PC-9 (cell line): ENCODE results near the gene SLC25A21. TPM values are rescaled to one million over a fixed set of nuclear protein-coding genes. Genes with fewer than 3 reads are reported as not detected.

Experiments used
- BruUV-seq: library from RNA; stranded (reverse); fragments of 400-500 nt; replicated peaks from 2 replicates; lab custom pipeline; 2021; lab: Mats Ljungman, UMichigan
- CTCF ChIA-PET: fragments of 300-600 bp; sonication (Branson Sonifier 250); formaldehyde crosslinking; loops from one replicate; lab custom pipeline; 2022; ENCODE audit warnings: antibody characterized with exemption; lab: Charles Lee
- POLR2A ChIA-PET: fragments of 300-600 bp; sonication (Branson Sonifier 250); formaldehyde crosslinking; loops from one replicate; lab custom pipeline; 2022; ENCODE audit warnings: antibody characterized with exemption; ENCODE audit not compliant: unreplicated experiment; lab: Charles Lee
- DNase-seq, 2 experiments: peaks; one replicate each; pipeline versions ENCODE4 v3.0.0 to v3.0.0-alpha.2; 2015 to 2022; ENCODE audit warnings: mixed read lengths in 1 of 2
- H2AFZ ChIP-seq: fragments of 200-600 bp; sonication (generic); 2 replicates; pipeline ENCODE4 v1.8.1; 2017; ENCODE audit warnings: antibody characterized with exemption
- H3F3A ChIP-seq: fragments of 200-600 bp; sonication (generic); 2 replicates; pipeline ENCODE4 v1.8.1; 2017; ENCODE audit warnings: antibody characterized with exemption, mild to moderate bottlenecking, low read depth; ENCODE audit not compliant: insufficient read depth
- H3K27ac ChIP-seq: fragments of 200-600 bp; sonication (generic); 2 replicates; pipeline ENCODE4 v1.6.1; 2016; ENCODE audit warnings: mixed run types
- H3K27me3 ChIP-seq: fragments of 200-600 bp; sonication (generic); 2 replicates; pipeline ENCODE4 v1.6.1; 2016; ENCODE audit warnings: low read depth, mixed run types; ENCODE audit not compliant: insufficient read depth
- H3K36me3 ChIP-seq: fragments of 200-600 bp; sonication (generic); 2 replicates; pipeline ENCODE4 v1.6.1; 2016; ENCODE audit warnings: low read depth, mixed run types
- H3K4me1 ChIP-seq: fragments of 200-600 bp; sonication (generic); replicated peaks from 2 replicates; pipeline ENCODE4 v1.6.1; 2016; ENCODE audit warnings: mixed run types; ENCODE audit not compliant: insufficient read depth
- H3K4me2 ChIP-seq: fragments of 200-600 bp; sonication (generic); 2 replicates; pipeline ENCODE4 v1.6.1; 2017; ENCODE audit warnings: mixed run types
- H3K4me3 ChIP-seq: fragments of 200-600 bp; sonication (generic); 2 replicates; pipeline ENCODE4 v1.6.1; 2016; ENCODE audit warnings: mixed run types
- H3K79me2 ChIP-seq: fragments of 200-600 bp; sonication (generic); 2 replicates; pipeline ENCODE4 v1.6.1; 2017; ENCODE audit warnings: low read depth, mixed run types
- H3K9me2 ChIP-seq: fragments of 200-600 bp; sonication (generic); 2 replicates; pipeline ENCODE4 v1.8.1; 2017; ENCODE audit warnings: mild to moderate bottlenecking; ENCODE audit not compliant: insufficient read depth
- H3K9me3 ChIP-seq: fragments of 200-600 bp; sonication (generic); 2 replicates; pipeline ENCODE4 v1.8.1; 2016; ENCODE audit warnings: low read depth; ENCODE audit not compliant: insufficient read depth
- H4K20me1 ChIP-seq: fragments of 200-600 bp; sonication (generic); 2 replicates; pipeline ENCODE4 v1.8.1; 2017; ENCODE audit not compliant: insufficient read depth
- EZH2 ChIP-seq: fragments of 200-600 bp; sonication (generic); IDR thresholded peaks from 2 replicates; pipeline ENCODE4 v1.8.0; 2017; ENCODE audit warnings: antibody characterized with exemption, low read depth
- intact Hi-C: fragments of 100-400 bp; cut with micrococcal nuclease; formaldehyde crosslinking; loops from one replicate; pipeline ENCODE4 v1.10.0; 2022; ENCODE audit not compliant: unreplicated experiment
- total RNA-seq: library from RNA; stranded (reverse); gene quantifications from 2 replicates; pipeline ENCODE4 v1.2.3, GENCODE V29; 2021
- TF ChIP-seq, protein P1 (sequence below): fragments of 200-600 bp; sonication (generic); conservative IDR thresholded peaks from 2 replicates; pipeline ENCODE4 v1.6.1; 2017; ENCODE audit warnings: mixed run types, antibody characterized with exemption, mild to moderate bottlenecking, moderate library complexity

SLC25A21 gene
- total RNA-seq, 1 experiment from 2014 or later, result 3.2 TPM

DNA sequence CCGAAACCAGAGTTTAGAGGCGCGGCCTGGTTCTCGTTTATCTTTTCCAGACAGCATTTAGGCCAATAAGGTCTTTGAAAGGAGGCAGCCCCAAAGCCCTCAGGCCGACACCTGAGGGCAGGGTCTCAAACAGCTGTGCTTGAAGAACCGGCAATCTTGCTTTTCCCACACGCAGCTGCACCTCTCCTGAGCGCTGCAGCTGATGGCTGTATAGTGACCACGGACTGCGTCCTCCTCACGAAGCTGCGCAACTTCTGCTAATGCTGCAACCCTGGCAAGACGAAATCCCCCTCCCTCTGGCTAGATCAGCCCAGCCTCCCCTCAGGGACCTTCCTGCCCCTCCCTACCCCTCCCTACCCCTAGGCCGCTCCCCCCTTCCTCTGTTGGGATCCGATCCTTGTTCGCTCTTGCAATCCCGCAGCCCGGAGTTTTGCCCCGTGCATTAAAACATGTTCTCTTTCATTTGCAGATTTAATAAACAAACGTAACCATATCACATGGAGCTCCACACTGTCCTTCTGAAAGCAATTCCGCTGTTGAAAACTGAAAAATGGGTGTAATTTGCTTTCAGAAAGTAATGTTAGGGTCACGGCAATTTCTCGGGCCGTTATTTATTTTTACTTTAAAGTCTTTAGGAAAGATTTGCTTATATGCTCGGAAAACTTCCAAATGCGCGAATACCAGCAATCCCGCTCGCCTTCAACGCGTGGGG, 515.6 kb downstream of the SLC25A21 start:
- H3K79me2 ChIP-seq, result no peaks in the 10 kb centered on the region
- no peaks in the 10 kb centered on the region for H4K20me1 ChIP-seq
- intact Hi-C loops, result no loop called here
- H3K9me2 ChIP-seq, result no peaks in the 10 kb centered on the region
- no peak for DNase-seq
- no peak overlapping the region for H3K4me2 ChIP-seq
- TF ChIP-seq EZH2, result no peak
- TF ChIP-seq, protein P1, sequence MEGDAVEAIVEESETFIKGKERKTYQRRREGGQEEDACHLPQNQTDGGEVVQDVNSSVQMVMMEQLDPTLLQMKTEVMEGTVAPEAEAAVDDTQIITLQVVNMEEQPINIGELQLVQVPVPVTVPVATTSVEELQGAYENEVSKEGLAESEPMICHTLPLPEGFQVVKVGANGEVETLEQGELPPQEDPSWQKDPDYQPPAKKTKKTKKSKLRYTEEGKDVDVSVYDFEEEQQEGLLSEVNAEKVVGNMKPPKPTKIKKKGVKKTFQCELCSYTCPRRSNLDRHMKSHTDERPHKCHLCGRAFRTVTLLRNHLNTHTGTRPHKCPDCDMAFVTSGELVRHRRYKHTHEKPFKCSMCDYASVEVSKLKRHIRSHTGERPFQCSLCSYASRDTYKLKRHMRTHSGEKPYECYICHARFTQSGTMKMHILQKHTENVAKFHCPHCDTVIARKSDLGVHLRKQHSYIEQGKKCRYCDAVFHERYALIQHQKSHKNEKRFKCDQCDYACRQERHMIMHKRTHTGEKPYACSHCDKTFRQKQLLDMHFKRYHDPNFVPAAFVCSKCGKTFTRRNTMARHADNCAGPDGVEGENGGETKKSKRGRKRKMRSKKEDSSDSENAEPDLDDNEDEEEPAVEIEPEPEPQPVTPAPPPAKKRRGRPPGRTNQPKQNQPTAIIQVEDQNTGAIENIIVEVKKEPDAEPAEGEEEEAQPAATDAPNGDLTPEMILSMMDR, result no peak
- no peak overlapping the region for H2AFZ ChIP-seq
- no peaks in the 10 kb centered on the region for H3K4me1 ChIP-seq
- H3K36me3 ChIP-seq, result no peaks in the 10 kb centered on the region
- no peaks in the 10 kb centered on the region for H3K9me3 ChIP-seq
- no peak overlapping the region for H3K4me3 ChIP-seq
- BruUV-seq, result no TSS peak
- H3F3A ChIP-seq, result no peaks in the 10 kb centered on the region
- no peaks in the 10 kb centered on the region for H3K27me3 ChIP-seq
- ChIA-PET CTCF (interaction anchor here (0.6 kb wide), 1 partner anchor 510 kb away, joined by 4 read pairs; no protein-coding TSS in a partner anchor), POLR2A (no interaction called here)
- H3K27ac ChIP-seq, result no peak overlapping the region

DNA sequence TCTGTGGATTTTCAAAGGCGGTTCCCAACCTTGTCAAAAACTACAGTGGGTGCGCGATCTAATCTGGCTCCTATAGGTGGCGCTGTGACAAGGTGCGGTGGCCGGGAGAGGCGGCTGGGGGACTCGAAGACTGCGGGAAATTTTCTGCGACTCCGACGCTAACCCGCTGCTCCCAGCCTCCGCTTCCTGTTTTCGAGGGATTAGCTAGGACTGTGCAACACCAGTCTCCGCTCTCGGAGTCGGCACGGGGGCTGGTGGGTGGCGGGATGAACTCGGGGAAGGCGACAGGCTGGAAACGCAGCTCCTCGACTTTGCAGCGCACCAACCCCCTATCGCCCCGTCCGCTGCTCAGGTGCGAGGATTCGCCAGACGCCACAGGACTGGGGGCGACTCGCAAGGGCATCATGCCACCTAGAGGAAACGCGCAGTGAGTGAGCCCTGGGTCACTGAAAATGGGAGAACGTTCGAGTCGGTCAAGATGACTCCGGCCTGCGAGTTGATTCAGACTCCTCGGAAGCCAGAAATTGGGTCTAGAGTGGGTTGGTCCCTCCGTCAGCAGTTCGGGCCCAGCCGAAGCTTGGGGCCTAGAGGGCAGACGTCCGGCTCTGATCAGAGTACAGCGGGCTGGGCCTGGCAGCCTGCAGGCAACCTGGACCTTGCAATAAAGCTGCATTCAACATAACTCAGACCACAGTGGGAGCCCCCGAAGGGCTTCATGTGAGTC, 516.3 kb downstream of the SLC25A21 start:
- Histone ChIP-seq H3K27me3 (no peaks in the 10 kb centered on the region), H3F3A (no peaks in the 10 kb centered on the region), H3K4me2 (no peak overlapping the region), H3K4me3 (no peak overlapping the region), H4K20me1 (no peaks in the 10 kb centered on the region), H3K27ac (no peak overlapping the region), H3K79me2 (no peaks in the 10 kb centered on the region), H3K9me3 (no peaks in the 10 kb centered on the region), H3K9me2 (no peaks in the 10 kb centered on the region), H3K4me1 (no peaks in the 10 kb centered on the region), H2AFZ (no peak overlapping the region), H3K36me3 (no peaks in the 10 kb centered on the region)
- ChIA-PET POLR2A (no interaction called here), CTCF (no interaction called here)
- no peak for DNase-seq
- TF ChIP-seq, protein P1, result peak; percentile 27; the same call in 1 of the 2 replicates
- no peak for TF ChIP-seq EZH2
- intact Hi-C loops, result no loop called here
- no TSS peak for BruUV-seq

GRCh38 chr14:36655571-36655962, 516.8 kb downstream of the SLC25A21 start:
- H3K9me3 ChIP-seq, result no peaks in the 10 kb centered on the region
- no peaks in the 10 kb centered on the region for H3K4me1 ChIP-seq
- H3K4me3 ChIP-seq, result no peak overlapping the region
- no peak overlapping the region for H2AFZ ChIP-seq
- H3K79me2 ChIP-seq, result no peaks in the 10 kb centered on the region
- H3K27ac ChIP-seq, result no peak overlapping the region
- no peaks in the 10 kb centered on the region for H3K27me3 ChIP-seq
- no peaks in the 10 kb centered on the region for H3K9me2 ChIP-seq
- intact Hi-C loops, result no loop called here
- ChIA-PET CTCF (no interaction called here), POLR2A (no interaction called here)
- H4K20me1 ChIP-seq, result no peaks in the 10 kb centered on the region
- no peak overlapping the region for H3K4me2 ChIP-seq
- no TSS peak for BruUV-seq
- TF ChIP-seq, protein P1, result no peak
- no peak for TF ChIP-seq EZH2
- no peak for DNase-seq
- no peaks in the 10 kb centered on the region for H3K36me3 ChIP-seq
- no peaks in the 10 kb centered on the region for H3F3A ChIP-seq
